Lower leg skin (tissue), 3 donors: ENCODE data around the gene RASL11B.

ENCODE experiments used
- POLR2A ChIP-seq, 2 donors: fragments of 450-650 bp; IDR thresholded peaks; one replicate each; pipeline ENCODE4 v1.6.1; 2016 to 2017; ENCODE audit warnings: antibody characterized with exemption in 2 of 2, mild to moderate bottlenecking in 1 of 2, moderate library complexity in 1 of 2
- TF ChIP-seq, protein P1 (sequence below), 3 donors: fragments of 450-650 bp; IDR thresholded peaks; one replicate each; pipeline ENCODE4 v1.5.1; 2016; ENCODE audit warnings: antibody characterized with exemption in 3 of 3, mild to moderate bottlenecking in 3 of 3, moderate library complexity in 2 of 3

DNA sequence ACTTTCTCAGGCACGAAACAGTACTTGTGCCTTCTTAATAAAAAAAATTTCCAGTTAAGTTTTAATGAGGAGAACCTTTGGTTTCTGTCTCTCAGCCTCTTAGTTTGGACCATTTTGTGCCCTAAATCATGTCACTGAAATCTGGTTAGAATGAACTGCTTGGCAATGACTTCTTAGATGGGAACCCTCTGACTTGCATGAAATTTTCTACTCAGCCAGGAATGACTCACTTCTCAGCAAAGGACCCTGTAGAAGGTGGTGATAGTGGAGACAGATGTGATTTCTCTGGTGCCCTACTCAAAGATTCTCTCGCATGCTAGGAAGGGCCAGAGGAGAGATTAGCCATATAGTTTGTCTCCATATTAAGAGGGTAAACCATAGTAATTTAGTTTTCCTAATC lies 50.5 kb downstream of the RASL11B start:
- TF ChIP-seq, protein P1, sequence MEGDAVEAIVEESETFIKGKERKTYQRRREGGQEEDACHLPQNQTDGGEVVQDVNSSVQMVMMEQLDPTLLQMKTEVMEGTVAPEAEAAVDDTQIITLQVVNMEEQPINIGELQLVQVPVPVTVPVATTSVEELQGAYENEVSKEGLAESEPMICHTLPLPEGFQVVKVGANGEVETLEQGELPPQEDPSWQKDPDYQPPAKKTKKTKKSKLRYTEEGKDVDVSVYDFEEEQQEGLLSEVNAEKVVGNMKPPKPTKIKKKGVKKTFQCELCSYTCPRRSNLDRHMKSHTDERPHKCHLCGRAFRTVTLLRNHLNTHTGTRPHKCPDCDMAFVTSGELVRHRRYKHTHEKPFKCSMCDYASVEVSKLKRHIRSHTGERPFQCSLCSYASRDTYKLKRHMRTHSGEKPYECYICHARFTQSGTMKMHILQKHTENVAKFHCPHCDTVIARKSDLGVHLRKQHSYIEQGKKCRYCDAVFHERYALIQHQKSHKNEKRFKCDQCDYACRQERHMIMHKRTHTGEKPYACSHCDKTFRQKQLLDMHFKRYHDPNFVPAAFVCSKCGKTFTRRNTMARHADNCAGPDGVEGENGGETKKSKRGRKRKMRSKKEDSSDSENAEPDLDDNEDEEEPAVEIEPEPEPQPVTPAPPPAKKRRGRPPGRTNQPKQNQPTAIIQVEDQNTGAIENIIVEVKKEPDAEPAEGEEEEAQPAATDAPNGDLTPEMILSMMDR (IDR thresholded peaks at IDR 0.05), result no peak
- no peak for TF ChIP-seq POLR2A (IDR thresholded peaks at IDR 0.05)
